NCI-H1092 (cell line): Measurements from ENCODE around the gene EFR3B.
"Not testable (repeated sequence)": the region's sequence is repeated elsewhere in the genome, so short reads cannot be mapped to it uniquely, and the experiment has no call there.

Experiments used
- DNase-seq: peaks from one replicate; lab custom pipeline; 2025; lab: John Stamatoyannopoulos, UW

EFR3B gene

DNA sequence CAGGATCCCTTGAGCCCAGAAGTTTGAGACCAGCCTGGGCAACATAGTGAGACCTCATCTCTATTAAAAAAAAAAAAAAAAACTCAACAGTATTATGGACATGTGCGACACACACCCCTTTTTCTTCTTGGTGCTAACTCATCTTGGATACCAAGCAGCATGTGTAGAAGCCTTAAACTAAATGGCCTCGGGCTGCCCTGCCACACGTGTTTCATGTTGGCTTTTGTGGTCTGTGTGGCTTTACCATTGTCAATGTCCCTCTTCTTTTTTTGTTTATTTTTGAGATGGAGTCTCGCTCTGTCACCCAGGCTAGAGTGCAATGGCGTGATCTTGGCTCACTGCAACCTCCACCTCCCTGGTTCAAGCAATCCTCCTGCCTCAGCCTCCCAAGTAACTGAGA, 109.1 kb downstream of the EFR3B start:
- DNase-seq: not testable (repeated sequence)

DNA sequence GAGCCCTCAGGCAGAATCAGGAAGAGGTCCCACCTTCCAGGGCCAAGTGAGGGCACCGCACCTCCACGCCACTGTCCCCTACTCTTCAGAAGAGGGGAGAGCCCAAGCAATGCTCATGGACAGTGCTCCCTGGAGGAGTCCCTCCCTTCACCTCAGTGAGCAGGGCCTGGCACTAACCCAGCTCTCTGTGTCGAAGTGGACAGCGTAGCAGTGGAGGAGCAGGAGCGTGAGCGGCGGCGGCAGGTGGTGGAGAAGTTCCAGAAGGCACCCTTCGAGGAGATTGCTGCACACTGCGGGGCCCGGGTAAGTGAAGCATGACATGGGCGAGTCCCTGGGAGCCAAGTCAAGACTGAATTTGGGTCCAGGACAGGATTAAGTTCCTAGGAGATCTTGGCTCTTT, 109.8 kb downstream of the EFR3B start:
- no peak for DNase-seq

DNA sequence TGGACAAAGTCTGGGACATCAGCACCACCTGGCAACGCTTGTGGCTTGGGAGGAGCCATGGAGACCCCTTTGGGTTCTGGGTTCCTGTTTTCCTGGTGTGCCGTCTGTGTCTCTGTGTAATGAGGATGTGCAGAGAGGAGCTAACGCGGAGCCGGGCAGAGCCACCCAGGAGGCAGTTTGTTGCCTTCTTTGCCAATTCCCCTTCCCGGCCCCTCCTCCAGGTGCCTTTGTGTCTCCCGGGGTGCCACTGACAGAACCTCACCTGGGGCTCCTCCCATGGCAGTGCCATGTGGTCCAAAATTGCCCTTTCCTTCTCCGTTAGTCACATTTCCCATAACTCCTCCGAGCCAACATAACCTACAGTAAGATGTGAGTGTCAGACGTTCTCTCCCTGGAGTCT, 113.5 kb downstream of the EFR3B start:
- DNase-seq: no peak

DNA sequence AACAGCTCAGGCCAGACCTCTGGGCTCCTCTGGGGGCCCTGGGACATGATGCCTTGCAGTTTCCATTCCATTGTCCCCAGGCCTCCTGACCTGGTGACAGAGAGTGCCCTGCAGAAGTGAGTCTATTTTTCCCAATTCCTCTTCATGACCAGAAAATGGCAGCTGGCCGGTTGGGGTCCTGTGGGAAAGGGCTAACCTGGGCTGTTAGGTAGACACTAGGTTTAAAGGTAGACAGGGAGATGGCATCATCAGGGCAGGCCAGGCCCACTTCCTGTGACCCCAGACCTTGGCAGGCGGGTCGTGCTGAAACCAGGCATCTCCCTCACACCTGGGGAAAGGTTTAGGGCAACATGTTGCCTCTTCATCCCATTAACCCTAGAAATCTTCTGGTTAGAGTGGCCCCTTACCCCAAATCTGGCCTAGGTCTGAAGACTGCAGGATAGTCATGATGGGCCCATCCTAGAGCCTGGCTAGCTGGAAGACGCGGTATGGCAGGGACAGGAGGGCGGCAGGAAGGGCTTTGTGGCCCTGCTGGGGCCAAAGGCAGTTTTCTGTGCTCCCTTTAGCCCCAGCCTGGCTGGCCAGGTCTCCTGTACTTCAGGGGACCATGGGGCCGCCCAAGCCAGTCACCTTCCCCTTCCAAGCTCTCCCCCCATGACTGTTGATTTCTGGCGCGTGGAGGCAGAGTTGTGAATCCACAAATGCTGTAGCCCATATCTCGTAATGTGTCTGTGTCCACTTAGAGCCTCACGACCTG, 116.4 kb downstream of the EFR3B start:
- DNase-seq: no peak

DNA sequence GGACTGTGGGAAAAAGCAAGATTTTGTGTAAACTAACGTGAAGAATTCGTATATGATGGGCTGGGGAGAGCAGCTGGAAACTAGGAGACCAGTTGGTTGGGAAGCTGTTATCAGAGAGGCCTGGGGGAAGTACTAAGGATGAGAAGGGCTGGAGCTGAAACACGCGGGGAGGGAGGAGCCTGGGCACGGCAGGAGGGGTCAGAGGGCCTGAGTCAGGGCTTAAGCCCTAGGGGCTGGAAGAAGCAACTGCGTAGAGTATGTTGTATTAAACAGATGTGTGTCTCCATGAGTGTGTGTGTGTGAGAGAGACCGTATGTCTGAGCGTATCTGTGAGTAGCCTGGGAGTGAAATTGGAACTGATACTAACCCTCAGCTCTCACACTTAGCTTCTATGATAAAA, 118.1 kb downstream of the EFR3B start:
- DNase-seq: no peak

DNA sequence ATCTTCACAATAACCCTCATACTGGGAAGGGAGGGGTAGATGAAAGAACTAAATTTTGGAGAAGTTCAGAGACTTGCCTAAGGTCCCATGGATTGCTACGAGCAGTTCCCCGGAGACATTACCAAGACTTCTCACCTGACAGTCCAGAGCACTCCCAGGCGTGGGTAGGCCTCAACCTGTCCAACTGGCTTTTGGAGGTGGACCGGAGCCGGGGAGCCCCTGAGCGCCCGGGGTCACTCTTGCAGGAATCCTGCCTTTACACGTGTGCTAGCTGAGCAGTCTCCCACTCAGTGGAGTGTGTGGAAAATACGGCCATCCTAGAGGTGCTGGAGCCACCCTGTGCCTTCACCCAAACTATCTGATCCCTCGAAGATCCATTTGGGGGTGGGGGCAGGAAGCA, 118.5 kb downstream of the EFR3B start:
- DNase-seq: no peak

DNA sequence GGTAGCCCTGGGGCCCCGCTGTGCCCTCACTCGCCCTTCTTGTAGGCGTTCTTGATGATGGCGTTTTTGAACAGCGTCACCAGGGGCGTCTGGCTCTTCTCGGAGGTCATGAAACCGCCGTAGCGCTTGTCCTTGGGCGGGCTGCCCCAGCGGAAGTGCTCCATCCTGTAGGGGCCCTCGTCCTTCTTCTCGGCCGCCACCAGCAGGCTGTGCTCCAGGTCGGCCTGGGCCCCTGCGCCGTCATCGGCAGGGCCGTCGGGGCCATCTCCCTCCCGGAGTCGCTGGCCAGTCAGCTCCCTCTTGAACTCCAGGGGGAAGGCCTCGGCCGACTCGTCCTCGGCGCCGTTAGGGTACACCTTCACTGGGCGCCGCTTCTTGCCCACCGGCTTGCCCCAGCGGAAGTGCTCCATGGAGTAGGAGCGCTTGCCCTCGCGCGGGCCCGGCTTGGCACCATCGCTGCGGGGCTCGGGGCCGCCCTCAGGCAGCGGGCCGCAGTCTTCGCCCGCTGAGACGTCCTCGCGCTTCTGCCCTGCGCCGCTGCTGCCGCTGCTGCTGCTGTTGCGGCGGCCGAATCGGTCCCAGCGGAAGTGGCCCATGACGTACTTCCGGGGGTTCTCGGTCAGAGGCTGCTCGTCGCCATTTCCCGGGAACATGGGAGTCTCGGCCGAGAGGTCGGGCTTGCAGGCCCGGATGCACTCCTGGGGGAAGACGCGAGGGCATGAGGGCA, 119.3 kb downstream of the EFR3B start:
- DNase-seq: no peak

DNA sequence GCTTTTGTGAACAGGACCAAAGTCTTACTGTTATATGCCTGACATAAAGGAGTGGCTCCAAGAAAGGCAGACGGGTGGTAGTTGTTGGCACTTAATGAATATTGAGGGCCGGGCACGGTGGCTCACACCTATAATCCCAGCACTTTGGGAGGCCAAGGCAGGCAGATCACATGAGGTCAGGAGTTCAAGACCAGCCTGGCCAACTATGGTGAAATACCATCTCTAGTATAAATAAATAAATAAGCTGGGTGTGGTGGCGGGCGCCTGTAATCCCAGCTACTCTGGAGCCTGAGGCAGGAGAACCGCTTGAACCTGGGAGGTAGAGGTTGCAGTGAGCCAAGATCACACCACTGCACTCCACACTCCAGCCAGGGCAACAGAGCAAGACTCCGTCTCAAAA, 120.2 kb downstream of the EFR3B start:
- not testable (repeated sequence) for DNase-seq

DNA sequence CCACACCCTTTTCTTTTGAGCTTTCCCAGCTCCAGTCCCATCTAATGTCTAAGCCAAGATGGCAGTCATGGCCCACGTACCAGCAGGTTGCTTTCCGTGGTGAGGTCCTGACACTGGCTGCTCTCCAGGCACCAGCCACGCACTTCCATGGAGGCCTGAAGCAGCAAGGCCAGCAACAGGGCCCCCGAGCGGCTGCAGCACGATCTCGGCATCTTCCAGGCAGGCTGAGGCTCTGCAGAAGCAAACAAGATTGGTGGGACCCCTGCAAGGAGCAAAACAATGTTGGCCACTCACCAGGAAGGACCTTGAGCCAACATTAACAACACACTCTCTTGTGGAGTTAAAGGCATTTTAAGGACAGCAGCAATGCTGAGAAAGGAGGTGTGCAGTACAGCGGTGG, 122.7 kb downstream of the EFR3B start:
- no peak for DNase-seq

DNA sequence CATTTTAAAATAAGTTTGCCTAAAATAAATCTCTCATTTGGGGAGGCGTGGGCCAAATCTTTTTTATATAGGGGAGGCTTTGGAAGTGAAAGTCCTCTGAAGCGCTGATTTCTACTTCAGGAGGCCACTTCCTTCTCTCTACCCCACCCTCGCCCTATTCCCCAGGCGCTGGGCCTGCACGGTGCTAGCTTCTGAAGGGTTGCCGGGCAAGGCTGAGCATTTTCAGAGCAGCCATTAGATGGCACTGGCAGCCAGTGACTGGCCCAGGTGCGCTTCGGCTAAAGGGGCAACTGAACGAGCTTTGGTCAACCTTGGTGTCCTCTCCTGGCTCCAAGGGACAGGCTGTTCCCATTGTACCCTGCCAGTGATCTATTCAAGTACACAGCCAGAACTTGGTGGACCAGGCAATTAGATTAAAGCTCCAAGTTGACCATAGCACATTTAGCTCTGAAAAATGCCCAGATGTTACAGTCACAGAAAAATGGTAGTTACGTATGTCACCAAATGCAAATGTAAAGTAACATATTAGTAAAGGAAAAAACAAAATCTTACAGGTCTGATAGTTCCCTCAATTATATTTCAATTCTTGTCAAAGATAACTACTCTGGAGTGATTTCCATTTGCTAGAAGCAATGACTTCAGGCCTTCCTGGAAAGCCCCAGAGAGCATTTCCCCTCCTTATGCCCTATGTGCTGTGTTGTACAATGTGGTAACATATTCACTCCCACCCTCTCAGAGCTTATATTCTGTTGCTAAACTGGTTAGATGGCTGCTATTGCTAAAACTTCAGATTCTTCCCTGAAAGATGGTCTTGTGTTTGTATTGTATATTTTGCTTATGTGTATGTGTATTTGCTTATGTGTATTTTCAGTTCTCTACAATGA, 124.4 kb downstream of the EFR3B start:
- peak; percentile 17 for DNase-seq

DNA sequence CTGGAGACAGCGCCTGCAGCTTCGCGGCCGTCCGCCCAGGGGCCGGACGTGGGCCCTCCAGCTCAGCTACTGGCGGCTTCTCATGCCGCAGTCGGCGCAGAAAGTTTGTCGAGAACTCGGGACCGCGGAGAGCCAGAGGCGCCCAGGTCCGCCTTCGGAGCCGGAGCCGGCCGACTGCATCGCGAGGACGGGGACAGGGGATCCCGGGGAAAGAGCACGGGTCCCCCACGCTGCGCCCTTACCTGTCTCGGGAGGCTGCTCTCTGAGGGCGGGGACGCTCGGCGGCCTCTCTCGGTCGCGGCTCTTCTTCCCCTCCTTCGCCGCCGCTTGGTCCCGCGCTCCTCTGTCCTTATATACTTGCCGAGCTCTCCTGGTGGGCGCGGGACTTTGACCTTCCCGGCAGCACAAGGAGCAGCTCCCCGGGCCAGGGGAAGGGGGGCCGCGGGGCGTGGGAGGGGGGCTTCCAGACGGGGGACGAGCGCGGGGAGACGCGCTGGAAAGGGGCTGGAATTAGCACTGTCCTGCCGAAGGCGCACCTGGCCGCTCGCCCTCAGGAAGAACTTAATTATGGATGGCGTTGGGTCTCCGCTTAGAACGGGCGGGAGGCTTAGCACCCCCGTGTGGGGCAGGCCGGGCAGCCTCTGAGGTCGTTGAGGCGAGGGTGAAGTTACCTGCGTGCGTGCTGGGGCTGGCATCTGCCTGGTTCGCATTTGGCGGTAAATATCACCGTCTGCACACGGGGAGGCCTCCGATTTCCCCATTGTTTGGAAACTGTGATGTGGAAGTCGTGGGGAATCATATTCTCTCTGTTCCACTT, 126.6 kb downstream of the EFR3B start, which contains the start of gene POMC:
TSS of gene POMC (minus strand) at position 325 of the 817 bp plus-strand sequence. CDS start 3,808 bp downstream, outside the sequence.
- no peak for DNase-seq

DNA sequence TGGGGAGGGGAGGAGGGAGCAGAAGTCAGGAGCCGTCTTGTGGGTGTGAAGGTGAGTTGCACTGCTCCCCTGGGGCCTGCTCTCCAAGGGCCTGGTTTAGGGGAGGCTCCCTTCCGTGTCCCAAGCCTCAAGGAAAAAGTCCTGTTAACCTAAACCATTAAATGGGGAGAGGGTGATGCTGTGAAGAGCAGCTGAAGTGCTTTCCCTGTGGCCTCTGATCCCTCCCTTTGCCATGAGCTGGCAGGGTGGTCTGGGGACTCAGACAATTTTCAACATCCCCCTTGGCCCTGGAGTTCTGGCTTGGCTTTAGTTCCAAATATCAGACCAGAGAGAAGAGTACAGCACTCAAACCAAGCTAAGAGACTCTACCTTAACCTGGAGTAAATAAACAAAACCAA, 127.2 kb downstream of the EFR3B start:
- DNase-seq: no peak

DNA sequence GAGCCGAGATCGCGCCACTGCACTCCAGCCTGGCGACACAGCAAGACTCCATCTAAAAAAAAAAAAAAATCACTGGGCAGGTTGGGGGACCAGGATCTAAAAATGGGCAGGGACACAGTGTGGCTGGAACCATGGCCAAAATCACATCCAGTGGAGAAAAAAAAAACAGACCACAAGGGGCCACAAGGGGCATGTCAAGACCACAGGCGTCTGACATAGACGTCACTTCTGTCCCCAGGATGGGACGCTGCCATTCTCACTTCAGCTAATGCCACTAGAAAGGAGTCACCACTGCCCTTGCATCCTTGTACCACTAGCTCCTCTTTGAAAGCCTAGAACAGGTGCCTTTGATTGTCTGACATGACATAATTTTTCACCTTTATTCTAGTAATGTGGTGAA, 129.0 kb downstream of the EFR3B start:
- DNase-seq: no peak

DNA sequence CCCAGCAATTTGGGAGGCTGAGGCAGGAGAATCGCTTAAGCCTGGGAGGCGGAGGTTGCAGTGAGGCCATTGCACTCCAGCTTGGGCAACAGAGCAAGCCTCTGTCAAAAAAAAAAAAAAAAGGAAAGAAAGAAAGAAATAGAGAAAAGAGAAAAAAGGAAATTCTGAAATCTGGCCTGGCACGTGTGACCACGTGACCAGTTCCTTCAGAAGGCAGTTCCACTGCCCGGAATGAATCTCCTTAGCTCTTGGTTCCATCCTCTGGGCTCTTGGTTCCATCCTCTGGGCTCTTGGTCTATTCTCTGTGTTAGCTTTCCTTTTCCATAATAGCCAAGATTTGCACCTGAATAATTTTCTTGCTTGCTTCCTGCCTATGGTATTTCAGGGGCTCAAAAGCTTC, 131.8 kb downstream of the EFR3B start:
- no peak for DNase-seq

DNA sequence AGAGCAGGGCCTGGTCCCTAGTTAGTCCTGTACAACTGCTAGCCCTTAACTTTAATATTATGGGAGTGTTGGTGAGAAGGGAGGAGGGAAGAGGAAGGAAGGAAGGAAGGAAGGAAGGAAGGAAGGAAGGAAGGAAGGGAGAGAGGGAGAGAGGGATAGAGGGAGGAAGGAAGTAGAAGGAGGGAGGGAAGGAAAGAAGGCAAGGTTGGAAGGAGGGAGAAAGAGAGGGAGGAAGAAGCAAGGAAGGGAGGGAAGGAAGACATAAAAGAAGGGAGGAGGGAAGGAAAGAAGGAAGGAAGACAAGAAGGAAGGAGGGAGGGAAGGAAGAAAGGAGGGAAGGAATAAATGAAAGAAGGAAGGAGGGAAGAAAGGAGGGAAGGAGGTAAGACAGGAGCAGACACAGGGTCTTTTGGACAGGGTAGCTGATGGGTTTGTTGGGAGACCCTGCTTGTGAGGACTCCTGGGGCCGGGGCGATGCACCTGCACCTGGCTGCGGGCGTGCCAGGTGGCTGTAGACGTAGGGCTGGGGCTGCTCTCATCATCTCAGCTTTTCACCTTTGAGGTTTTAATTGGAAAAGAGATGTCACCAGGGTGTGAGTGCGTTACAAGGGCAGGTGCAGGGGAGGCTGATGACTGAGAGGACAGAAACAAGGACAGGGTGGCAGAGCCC, 132.5 kb downstream of the EFR3B start:
- no peak for DNase-seq

DNA sequence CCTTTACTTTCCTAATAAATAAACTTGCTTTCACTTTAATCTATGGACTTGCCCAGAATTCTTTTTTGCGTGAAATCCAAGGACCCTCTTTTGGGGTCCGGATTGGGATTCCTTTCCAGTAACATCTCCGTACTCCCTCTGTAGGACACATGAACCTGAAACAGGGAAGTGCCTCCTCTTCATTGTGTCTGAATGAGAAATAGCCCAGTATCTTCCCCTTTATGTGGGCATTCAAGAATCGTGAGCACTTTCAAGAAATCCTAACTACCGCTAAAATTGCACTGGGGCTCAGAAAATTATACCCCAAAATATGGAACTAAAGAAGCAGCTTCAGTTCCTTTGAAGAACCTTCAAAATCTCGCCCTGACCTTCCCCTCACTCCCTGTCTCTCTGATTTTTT, 134.3 kb downstream of the EFR3B start:
- no peak for DNase-seq

DNA sequence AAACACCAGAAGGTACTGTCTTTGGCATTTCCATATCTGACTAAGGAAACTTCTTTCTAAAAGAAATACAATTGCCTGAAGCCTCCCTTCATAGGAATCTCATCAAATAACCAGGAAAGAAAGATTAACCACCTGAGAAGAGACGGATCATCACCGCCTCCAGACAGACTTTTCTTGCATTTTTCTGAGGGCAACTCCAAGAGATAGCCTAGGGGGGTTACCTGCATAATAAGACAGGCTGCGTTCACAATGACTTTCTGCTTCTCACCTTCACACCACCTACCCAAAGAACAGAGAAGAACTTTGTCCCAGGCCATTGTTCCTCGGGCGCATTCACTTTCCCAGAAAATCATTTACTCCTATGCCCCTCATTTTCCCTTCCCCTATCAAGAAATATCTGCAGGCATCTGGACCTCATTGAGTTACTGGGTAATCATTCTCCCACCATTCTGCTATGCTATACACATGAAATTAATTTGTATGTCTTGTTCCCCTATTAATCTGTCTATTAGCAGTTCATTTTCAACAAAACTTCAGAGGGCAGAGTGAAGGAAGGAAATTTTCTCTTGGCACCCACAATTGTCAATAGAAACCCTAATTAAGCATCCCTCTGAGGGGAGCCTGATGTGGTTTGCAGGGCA, 134.8 kb downstream of the EFR3B start:
- DNase-seq: no peak

DNA sequence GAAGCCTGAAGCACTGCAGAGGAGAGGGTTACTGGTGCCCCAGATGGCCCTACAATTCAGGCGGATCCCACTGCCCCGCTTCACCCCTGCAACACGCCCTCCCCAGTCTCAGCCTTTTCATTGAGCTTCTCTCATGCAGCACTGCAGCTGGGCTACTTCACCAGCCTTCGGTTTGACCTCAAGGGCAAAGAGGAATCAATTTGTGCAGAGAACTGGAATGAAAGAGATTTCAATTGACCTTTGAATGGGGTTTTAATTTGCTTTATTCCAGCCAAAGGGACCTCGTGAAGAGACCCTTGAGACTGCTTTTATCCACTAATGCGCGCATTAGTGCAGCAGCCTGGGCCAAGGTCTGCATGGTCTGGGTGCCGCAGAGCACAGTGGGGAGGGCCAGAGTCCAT, 135.3 kb downstream of the EFR3B start:
- DNase-seq: peak; percentile 83

DNA sequence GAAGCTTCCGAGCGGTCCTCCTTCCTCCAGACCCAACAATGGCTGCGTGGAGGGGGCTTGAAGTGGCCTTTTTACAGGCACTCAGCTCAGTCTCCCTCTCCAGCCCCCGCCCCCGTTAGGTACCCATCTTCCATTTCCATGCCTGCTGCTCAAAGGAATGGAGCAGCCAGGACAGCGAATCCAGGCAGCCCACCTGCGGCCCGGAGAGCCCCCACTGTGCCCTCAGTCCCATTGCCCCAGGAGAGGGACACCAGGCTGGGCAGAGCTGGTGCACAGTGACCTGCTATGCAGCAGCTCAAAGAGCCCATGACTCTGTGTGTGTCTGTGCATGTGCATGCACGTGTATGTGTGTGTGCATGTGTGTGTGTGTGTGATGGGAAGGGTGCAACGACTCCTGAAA, 137.1 kb downstream of the EFR3B start:
- no peak for DNase-seq

DNA sequence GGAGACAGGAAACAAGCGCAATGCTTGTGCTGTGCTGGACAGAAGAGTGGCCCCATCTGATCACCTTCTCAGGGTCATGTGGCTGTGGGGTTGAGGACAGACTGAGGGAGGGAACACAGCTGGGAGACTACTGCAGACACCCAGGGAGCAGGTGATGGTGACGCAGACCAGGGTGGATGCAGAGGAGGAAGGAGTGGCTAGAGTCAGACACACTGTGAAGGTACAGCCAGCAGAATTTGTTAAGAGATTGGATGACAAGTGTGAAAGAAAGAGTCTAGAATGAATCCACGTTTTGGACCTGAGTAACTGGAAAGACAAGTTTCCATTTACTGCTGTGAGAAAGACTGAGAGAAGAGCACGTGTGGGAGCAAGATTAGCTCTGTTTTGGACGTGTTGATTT, 142.4 kb downstream of the EFR3B start:
- no peak for DNase-seq
